HG02610 (cell line): Measurements from ENCODE around the gene TBL1X.

ENCODE experiments used
- ATAC-seq: cut with Tn5 transposase; IDR thresholded peaks from one replicate; pipeline ENCODE4 v1.9.1; 2021; ENCODE audit warnings: mild to moderate bottlenecking, moderate library complexity; ENCODE audit not compliant: unreplicated experiment

TBL1X gene

GRCh38 chrX:9693307-9694001, 228.6 kb downstream of the TBL1X start:
- no peak for ATAC-seq

GRCh38 chrX:9698576-9698975, 233.7 kb downstream of the TBL1X start:
- ATAC-seq = no peak

- no peak for ATAC-seq
Measured at GRCh38 chrX:9700555-9700954, 235.7 kb downstream of the TBL1X start.

- no peak for ATAC-seq
Measured at GRCh38 chrX:9701790-9702189, 236.9 kb downstream of the TBL1X start.

GRCh38 chrX:9703406-9703805, 238.5 kb downstream of the TBL1X start:
- no peak for ATAC-seq

- ATAC-seq = no peak
Measured at GRCh38 chrX:9704876-9705465, 240.1 kb downstream of the TBL1X start.

- ATAC-seq = no peak
Measured at GRCh38 chrX:9706421-9706820, 241.6 kb downstream of the TBL1X start.

GRCh38 chrX:9707306-9708033, 242.6 kb downstream of the TBL1X start:
- ATAC-seq = no peak

- no peak for ATAC-seq
Measured at GRCh38 chrX:9708086-9708485, 243.2 kb downstream of the TBL1X start.

- ATAC-seq = peak; percentile 75
Measured at GRCh38 chrX:9708923-9709553, 244.2 kb downstream of the TBL1X start.

GRCh38 chrX:9710332-9710731, 245.5 kb downstream of the TBL1X start:
- peak; percentile 70 for ATAC-seq

GRCh38 chrX:9717376-9717775, 252.5 kb downstream of the TBL1X start:
- ATAC-seq = no peak

GRCh38 chrX:9724711-9725110, 259.9 kb downstream of the TBL1X start:
- ATAC-seq = no peak

- no peak for ATAC-seq
Measured at GRCh38 chrX:9728261-9728660, 263.4 kb downstream of the TBL1X start.

GRCh38 chrX:9729171-9729885, 264.5 kb downstream of the TBL1X start:
- no peak for ATAC-seq

GRCh38 chrX:9730078-9730477, 265.2 kb downstream of the TBL1X start:
- no peak for ATAC-seq

- ATAC-seq = no peak
Measured at GRCh38 chrX:9730752-9731151, 265.9 kb downstream of the TBL1X start.

GRCh38 chrX:9737363-9737762, 272.5 kb downstream of the TBL1X start:
- no peak for ATAC-seq

GRCh38 chrX:9738151-9738550, 273.3 kb downstream of the TBL1X start:
- no peak for ATAC-seq

- no peak for ATAC-seq
Measured at GRCh38 chrX:9739130-9739529, 274.3 kb downstream of the TBL1X start.
